Mesenchymal stem cell (in vitro differentiated cells and primary cell): ENCODE data around the gene C1QC.
A peak's percentile ranks its signal among the peaks of the same experiment; 100 is the strongest.

Source experiments
- DNase-seq: peaks from one replicate; pipeline ENCODE4 v3.0.0-alpha.2; 2013
- H2AFZ ChIP-seq: one replicate; pipeline ENCODE4 v1.6.1; 2013; ENCODE audit warnings: low read depth, mild to moderate bottlenecking, control low read depth, inconsistent platforms, low read length, moderate library complexity
- H2AK5ac ChIP-seq: 2 replicates; pipeline ENCODE4 v1.6.1; 2013; ENCODE audit warnings: low read length, moderate library complexity, mild to moderate bottlenecking, inconsistent platforms; ENCODE audit not compliant: severe bottlenecking
- H2BK120ac ChIP-seq: one replicate; pipeline ENCODE4 v1.6.1; 2013; ENCODE audit warnings: low read depth, mild to moderate bottlenecking, inconsistent platforms, low read length, moderate library complexity
- H2BK12ac ChIP-seq, 2 experiments: one replicate each; pipeline ENCODE4 v1.6.1; 2013; ENCODE audit warnings: inconsistent platforms in 2 of 2, low read length in 2 of 2, mild to moderate bottlenecking in 2 of 2, moderate library complexity in 2 of 2, control low read depth in 1 of 2
- H2BK15ac ChIP-seq: one replicate; pipeline ENCODE4 v1.6.1; 2013; ENCODE audit warnings: mild to moderate bottlenecking, low read depth, inconsistent platforms; ENCODE audit not compliant: poor library complexity, severe bottlenecking
- H2BK5ac ChIP-seq: 2 replicates; pipeline ENCODE4 v1.6.1; 2013; ENCODE audit warnings: low read depth, mild to moderate bottlenecking, low read length, control low read depth, inconsistent platforms; ENCODE audit not compliant: poor library complexity, severe bottlenecking
- H3K14ac ChIP-seq, 2 experiments: one replicate each; pipeline ENCODE4 v1.6.1; 2013; ENCODE audit warnings: inconsistent platforms in 2 of 2, low read length in 2 of 2, control low read depth in 1 of 2, mild to moderate bottlenecking in 1 of 2, moderate library complexity in 1 of 2
- H3K18ac ChIP-seq, 2 experiments: one replicate each; pipeline ENCODE4 v1.6.1; 2013; ENCODE audit warnings: inconsistent platforms in 2 of 2, low read length in 2 of 2, control low read depth in 1 of 2, low read depth in 1 of 2, mild to moderate bottlenecking in 1 of 2
- H3K23ac ChIP-seq, 2 experiments: one replicate each; pipeline ENCODE4 v1.6.1; 2013; ENCODE audit warnings: inconsistent platforms in 2 of 2, low read length in 2 of 2, mild to moderate bottlenecking in 2 of 2, moderate library complexity in 2 of 2, control low read depth in 1 of 2
- H3K27ac ChIP-seq: 2 replicates; pipeline ENCODE4 v1.5.1; 2013; ENCODE audit warnings: mild to moderate bottlenecking, moderate library complexity, low read length, control low read depth, inconsistent platforms; ENCODE audit not compliant: poor library complexity, severe bottlenecking
- H3K27me3 ChIP-seq, 2 experiments: 2 replicates each; pipeline versions ENCODE4 v1.6.1 to v1.7.0; 2013; ENCODE audit warnings: low read length in 2 of 2, mild to moderate bottlenecking in 2 of 2, moderate library complexity in 2 of 2, control low read depth in 1 of 2, inconsistent platforms in 1 of 2; ENCODE audit not compliant: control insufficient read depth in 1 of 2, insufficient read depth in 1 of 2
- H3K36me3 ChIP-seq, 2 experiments: 2 replicates each; pipeline versions ENCODE4 v1.6.1 to v1.7.0; 2013; ENCODE audit warnings: low read length in 2 of 2, control low read depth in 1 of 2, inconsistent platforms in 1 of 2, low read depth in 1 of 2, mild to moderate bottlenecking in 1 of 2; ENCODE audit not compliant: insufficient read depth in 2 of 2, control insufficient read depth in 1 of 2
- H3K4ac ChIP-seq, 2 experiments: one replicate each; pipeline ENCODE4 v1.6.1; 2013; ENCODE audit warnings: inconsistent platforms in 2 of 2, low read length in 2 of 2, mild to moderate bottlenecking in 2 of 2, moderate library complexity in 2 of 2, control low read depth in 1 of 2, low read depth in 1 of 2
- H3K4me1 ChIP-seq: 2 replicates; pipeline ENCODE4 v1.6.1; 2013; ENCODE audit warnings: low read depth, low read length, control low read depth; ENCODE audit not compliant: control insufficient read depth, insufficient read depth
- H3K4me2 ChIP-seq: 2 replicates; pipeline ENCODE4 v1.6.1; 2013; ENCODE audit warnings: low read length, mild to moderate bottlenecking, inconsistent platforms; ENCODE audit not compliant: poor library complexity, severe bottlenecking
- H3K4me3 ChIP-seq, 2 experiments: 2 replicates each; pipeline versions ENCODE4 v1.5.1 to v1.7.0; 2013; ENCODE audit warnings: low read length in 2 of 2, mild to moderate bottlenecking in 2 of 2, control low read depth in 1 of 2, low read depth in 1 of 2; ENCODE audit not compliant: insufficient read depth in 1 of 2
- H3K79me1 ChIP-seq: replicated peaks from 2 replicates; pipeline ENCODE4 v1.6.1; 2013; ENCODE audit warnings: mild to moderate bottlenecking, control low read depth, low read length, inconsistent platforms; ENCODE audit not compliant: poor library complexity, severe bottlenecking
- H3K9ac ChIP-seq: 2 replicates; pipeline ENCODE4 v1.7.0; 2013; ENCODE audit warnings: mild to moderate bottlenecking, low read length, moderate library complexity
- H3K9me3 ChIP-seq: 2 replicates; pipeline ENCODE4 v1.7.0; 2013; ENCODE audit warnings: mild to moderate bottlenecking, low read length; ENCODE audit not compliant: control insufficient read depth
- H4K8ac ChIP-seq: one replicate; pipeline ENCODE4 v1.6.1; 2013; ENCODE audit warnings: inconsistent platforms, mild to moderate bottlenecking, low read length, moderate library complexity
- H4K91ac ChIP-seq: one replicate; pipeline ENCODE4 v1.6.1; 2013; ENCODE audit warnings: mild to moderate bottlenecking, low read length, inconsistent platforms
- WGBS: methylation state at CpG from one replicate; pipeline ENCODE4 v1.1.7; 2013; ENCODE audit warnings: mixed read lengths; 5-methylcytosine and 5-hydroxymethylcytosine counted together

Gene C1QC

GRCh38 chr1:22654692-22655091 lies 11.3 kb downstream of the C1QC start:
- no peaks in the 10 kb centered on the region for H3K79me1 ChIP-seq
- no peak overlapping the region for H2BK120ac ChIP-seq
- no peaks in the 10 kb centered on the region for H3K9me3 ChIP-seq
- no peaks in the 10 kb centered on the region for H3K36me3 ChIP-seq
- no peak overlapping the region for H2BK12ac ChIP-seq
- 59% methylated on average over 5 of the region's 5 CpGs for WGBS
- no peak for DNase-seq
- H3K4me2 ChIP-seq: no peak overlapping the region
- H3K4me3 ChIP-seq: no peak overlapping the region
- H2AK5ac ChIP-seq: no peak overlapping the region
- no peak overlapping the region for H3K23ac ChIP-seq
- no peak overlapping the region for H3K9ac ChIP-seq
- H3K27me3 ChIP-seq: peaks cover 68 to 81% of the 10 kb centered on the region in 2 experiments
- H2AFZ ChIP-seq: no peak overlapping the region
- H2BK15ac ChIP-seq: no peak overlapping the region
- no peak overlapping the region for H4K8ac ChIP-seq
- H3K27ac ChIP-seq: no peak overlapping the region
- no peak overlapping the region for H3K18ac ChIP-seq
- no peaks in the 10 kb centered on the region for H3K4me1 ChIP-seq
- H3K4ac ChIP-seq: no peak overlapping the region
- no peak overlapping the region for H2BK5ac ChIP-seq
- H3K14ac ChIP-seq: no peak overlapping the region
- H4K91ac ChIP-seq: no peak overlapping the region

- no peak overlapping the region for H3K23ac ChIP-seq
- H3K27me3 ChIP-seq: peaks cover 80 to 94% of the 10 kb centered on the region in 2 experiments
- no peak overlapping the region for H3K9ac ChIP-seq
- no peak overlapping the region for H2BK5ac ChIP-seq
- H3K4ac ChIP-seq: no peak overlapping the region
- H3K36me3 ChIP-seq: no peaks in the 10 kb centered on the region
- no peak overlapping the region for H3K18ac ChIP-seq
- no peak overlapping the region for H2AFZ ChIP-seq
- no peak overlapping the region for H3K4me3 ChIP-seq
- H3K4me2 ChIP-seq: no peak overlapping the region
- H4K8ac ChIP-seq: no peak overlapping the region
- H3K79me1 ChIP-seq: no peaks in the 10 kb centered on the region
- no peak overlapping the region for H2BK15ac ChIP-seq
- 79% methylated on average over 3 of the region's 3 CpGs for WGBS
- H2AK5ac ChIP-seq: no peak overlapping the region
- DNase-seq: no peak
- no peak overlapping the region for H2BK120ac ChIP-seq
- no peak overlapping the region for H2BK12ac ChIP-seq
- no peak overlapping the region for H4K91ac ChIP-seq
- H3K27ac ChIP-seq: no peak overlapping the region
- H3K4me1 ChIP-seq: no peaks in the 10 kb centered on the region
- H3K9me3 ChIP-seq: no peaks in the 10 kb centered on the region
- no peak overlapping the region for H3K14ac ChIP-seq
Observed at GRCh38 chr1:22658385-22659163, 15.1 kb downstream of the C1QC start.

GRCh38 chr1:22660716-22661241 lies 17.3 kb downstream of the C1QC start:
- no peak overlapping the region for H2BK15ac ChIP-seq
- H2BK120ac ChIP-seq: no peak overlapping the region
- WGBS: 87% methylated on average over 19 of the region's 19 CpGs
- H3K79me1 ChIP-seq: no peaks in the 10 kb centered on the region
- no peak overlapping the region for H2BK12ac ChIP-seq
- H2AFZ ChIP-seq: no peak overlapping the region
- H3K18ac ChIP-seq: no peak overlapping the region
- H3K4me1 ChIP-seq: no peaks in the 10 kb centered on the region
- H2AK5ac ChIP-seq: no peak overlapping the region
- H2BK5ac ChIP-seq: no peak overlapping the region
- peak overlapping the region in 1 of 2 experiments; percentile 29 for H3K14ac ChIP-seq
- no peak overlapping the region for H4K91ac ChIP-seq
- H3K23ac ChIP-seq: no peak overlapping the region
- peaks cover 58 to 93% of the 10 kb centered on the region in 2 experiments for H3K27me3 ChIP-seq
- no peaks in the 10 kb centered on the region for H3K9me3 ChIP-seq
- H3K27ac ChIP-seq: no peak overlapping the region
- H3K9ac ChIP-seq: no peak overlapping the region
- no peak overlapping the region for H3K4me2 ChIP-seq
- no peak overlapping the region for H3K4me3 ChIP-seq
- H3K4ac ChIP-seq: no peak overlapping the region
- no peak overlapping the region for H4K8ac ChIP-seq
- DNase-seq: no peak
- H3K36me3 ChIP-seq: no peaks in the 10 kb centered on the region

GRCh38 chr1:22661880-22662279 lies 18.4 kb downstream of the C1QC start:
- H3K4ac ChIP-seq: no peak overlapping the region
- no peaks in the 10 kb centered on the region for H3K79me1 ChIP-seq
- no peak overlapping the region for H4K91ac ChIP-seq
- no peaks in the 10 kb centered on the region for H3K4me1 ChIP-seq
- H2BK15ac ChIP-seq: no peak overlapping the region
- peaks cover 49 to 93% of the 10 kb centered on the region in 2 experiments for H3K27me3 ChIP-seq
- no peak overlapping the region for H3K18ac ChIP-seq
- H3K4me2 ChIP-seq: no peak overlapping the region
- no peak overlapping the region for H4K8ac ChIP-seq
- no peak overlapping the region for H2BK5ac ChIP-seq
- no peak overlapping the region for H2BK12ac ChIP-seq
- no peak overlapping the region for H3K14ac ChIP-seq
- WGBS: 74% methylated on average over 2 of the region's 2 CpGs
- no peaks in the 10 kb centered on the region for H3K9me3 ChIP-seq
- H2AFZ ChIP-seq: no peak overlapping the region
- no peak overlapping the region for H3K23ac ChIP-seq
- H2AK5ac ChIP-seq: no peak overlapping the region
- no peak overlapping the region for H2BK120ac ChIP-seq
- H3K36me3 ChIP-seq: no peaks in the 10 kb centered on the region
- no peak for DNase-seq
- H3K27ac ChIP-seq: no peak overlapping the region
- H3K4me3 ChIP-seq: no peak overlapping the region
- no peak overlapping the region for H3K9ac ChIP-seq
